ENCODE results near the gene SNX22.

DNA sequence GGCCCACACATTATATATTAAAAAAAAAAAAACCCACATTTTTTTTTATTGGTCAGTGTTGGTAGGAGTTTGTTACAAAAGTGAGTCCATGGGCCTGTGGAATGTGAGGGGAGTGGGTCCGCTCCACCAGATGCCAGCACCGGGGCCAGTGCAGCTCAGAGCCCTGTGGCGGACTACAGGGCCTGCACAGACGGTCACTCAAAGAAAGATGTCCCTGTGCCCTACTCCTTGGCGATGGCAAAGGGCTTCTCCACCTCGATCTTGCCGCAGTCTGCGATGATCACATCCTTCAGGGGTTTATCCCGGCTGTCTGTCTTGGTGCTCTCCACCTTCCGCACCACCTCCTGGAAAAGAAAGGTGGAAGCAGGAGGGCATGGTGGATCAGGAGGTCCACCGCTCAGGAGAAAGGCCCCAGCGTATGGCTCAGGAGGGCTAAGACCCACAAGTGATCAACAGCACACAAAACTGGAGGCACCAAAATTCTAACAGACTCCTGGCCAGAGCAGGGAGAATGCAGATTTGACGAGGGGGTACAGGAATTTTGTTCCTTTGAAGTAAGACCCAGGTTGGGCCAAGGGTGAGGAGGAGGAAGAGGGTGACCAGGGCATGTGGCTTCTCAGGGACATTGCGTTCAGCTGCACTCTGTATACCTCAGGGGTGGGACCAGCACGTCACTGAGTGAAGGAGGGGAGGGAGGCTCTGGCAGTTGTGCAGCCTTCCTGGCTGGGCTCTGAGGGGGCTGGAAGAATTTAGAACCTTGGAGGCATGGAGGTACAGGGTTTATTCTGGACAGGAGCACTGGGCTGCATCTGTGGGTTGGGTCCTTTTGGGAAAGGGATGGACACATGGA lies 4.5 kb downstream of the SNX22 start:
- no peak for TF ChIP-seq POLR2A (IDR thresholded peaks at IDR 0.05; ENCODE audit: low read length)
- no peak for TF ChIP-seq GATA1 (IDR thresholded peaks at IDR 0.05; ENCODE audit: low read depth, low read length)

All from erythroblast (primary cell).